ENCODE data around the gene RTTN. TPM values are rescaled to one million over a fixed set of nuclear protein-coding genes. Genes with fewer than 3 reads are reported as not detected.

RTTN gene
- total and polyA plus RNA-seq, 2 donors from 2014 or later, result 6.3 to 12.3 TPM

- Histone ChIP-seq H3K9me3 (ENCODE audit: control insufficient read depth in 2 of 3, insufficient read depth in 1 of 3, low read length in 3 of 3) (no peaks in the 10 kb centered on the region), H3K4me1 (ENCODE audit: control insufficient read depth in 2 of 3, insufficient read depth in 2 of 3, low read depth in 1 of 3, low read length in 3 of 3) (peaks cover 0 to 5% (median 0%) of the 10 kb centered on the region in 3 donors), H3K27me3 (ENCODE audit: control insufficient read depth, insufficient read depth, low read length) (no peaks in the 10 kb centered on the region), H3K27ac (ENCODE audit: low read depth in 2 of 2, low read length in 2 of 2) (peak overlapping the region in 1 of 2 donors; percentile 54), H3K36me3 (ENCODE audit: control insufficient read depth in 2 of 3, insufficient read depth in 3 of 3, low read length in 3 of 3) (peaks cover 0 to 3% (median 0%) of the 10 kb centered on the region in 3 donors), H3K4me3 (ENCODE audit: low read length in 3 of 3) (no peak overlapping the region), H3K9ac (ENCODE audit: low read length in 3 of 3) (no peak overlapping the region)
- no peak for TF ChIP-seq CTCF (IDR thresholded peaks at IDR 0.05; ENCODE audit: borderline replicate concordance, extremely low read depth, insufficient read depth)
- peak in 2 of 5 donors; percentile 46 to 68 for DNase-seq
- intact Hi-C loops (cut with DNase I), result no loop called here
- no peak for FAIRE-seq
These were observed 250.6 kb downstream of the RTTN start for GRCh38 chr18:69954719-69955480.

- Histone ChIP-seq H3K36me3 (ENCODE audit: control insufficient read depth in 2 of 3, insufficient read depth in 3 of 3, low read length in 3 of 3) (peaks cover 0 to 5% (median 0%) of the 10 kb centered on the region in 3 donors), H3K4me1 (ENCODE audit: control insufficient read depth in 2 of 3, insufficient read depth in 2 of 3, low read depth in 1 of 3, low read length in 3 of 3) (peaks cover 0 to 9% (median 0%) of the 10 kb centered on the region in 3 donors), H3K27ac (ENCODE audit: low read depth in 2 of 2, low read length in 2 of 2) (no peak overlapping the region), H3K4me3 (ENCODE audit: low read length in 3 of 3) (no peak overlapping the region), H3K27me3 (ENCODE audit: control insufficient read depth, insufficient read depth, low read length) (no peaks in the 10 kb centered on the region), H3K9ac (ENCODE audit: low read length in 3 of 3) (no peak overlapping the region), H3K9me3 (ENCODE audit: control insufficient read depth in 2 of 3, insufficient read depth in 1 of 3, low read length in 3 of 3) (peaks cover 0 to 2% (median 0%) of the 10 kb centered on the region in 3 donors)
- FAIRE-seq (no peak), DNase-seq (no peak)
- intact Hi-C loops (cut with DNase I), result no loop called here
- no peak for TF ChIP-seq CTCF (IDR thresholded peaks at IDR 0.05; ENCODE audit: borderline replicate concordance, extremely low read depth, insufficient read depth)
These were observed 252.3 kb downstream of the RTTN start for GRCh38 chr18:69953191-69953590.

Other genes starting within 250 kb of the RTTN start
- gene SOCS6, start 83.4 kb upstream of the RTTN start, total RNA-seq, result 18.7 TPM
- 5.1 TPM for gene SOCS6, start 83.4 kb upstream of the RTTN start, polyA plus RNA-seq (ENCODE audit: insufficient read depth, low read depth, low replicate concordance)

All from kidney (tissue), 14 donors.